Stromal cell of bone marrow (primary cell): ENCODE measurements around the gene LSS.
"Not testable (repeated sequence)": the region's sequence is repeated elsewhere in the genome, so short reads cannot be mapped to it uniquely, and the experiment has no call there.

Experiments
- DNase-seq: peaks from one replicate; pipeline ENCODE4 v3.0.0-alpha.2; 2012; ENCODE audit warnings: low read depth

LSS gene

GRCh38 chr21:46245213-46245915 is 16.8 kb upstream of the LSS start:
- no peak for DNase-seq

- DNase-seq = no peak
Measured at GRCh38 chr21:46244602-46245001, 16.0 kb upstream of the LSS start.

- DNase-seq = no peak
Measured at GRCh38 chr21:46243960-46244361, 15.4 kb upstream of the LSS start.

GRCh38 chr21:46243325-46243724 is 14.8 kb upstream of the LSS start:
- DNase-seq = no peak

GRCh38 chr21:46241577-46241976 is 13.0 kb upstream of the LSS start:
- DNase-seq = not testable (repeated sequence)

GRCh38 chr21:46239817-46240325 is 11.3 kb upstream of the LSS start:
- no peak for DNase-seq

GRCh38 chr21:46237474-46237873 is 8.9 kb upstream of the LSS start:
- DNase-seq = no peak

- DNase-seq = no peak
Measured at GRCh38 chr21:46234436-46234950, 5.9 kb upstream of the LSS start.

GRCh38 chr21:46229923-46230260 is 1.3 kb upstream of the LSS start:
- DNase-seq = no peak

GRCh38 chr21:46229133-46229922 is 754 bp upstream of the LSS start:
- no peak for DNase-seq

- DNase-seq = no peak
Measured at GRCh38 chr21:46227811-46228344, 696 bp downstream of the LSS start.

- peak; percentile 21 for DNase-seq
Measured at GRCh38 chr21:46226920-46227599, 1.5 kb downstream of the LSS start.

GRCh38 chr21:46226146-46226545 is 2.4 kb downstream of the LSS start:
- no peak for DNase-seq

GRCh38 chr21:46223661-46224060 is 4.9 kb downstream of the LSS start:
- not testable (repeated sequence) for DNase-seq

GRCh38 chr21:46223217-46223616 is 5.4 kb downstream of the LSS start:
- no peak for DNase-seq

GRCh38 chr21:46222436-46223116 is 6.0 kb downstream of the LSS start:
- DNase-seq = no peak

- no peak for DNase-seq
Measured at GRCh38 chr21:46221664-46222435, 6.7 kb downstream of the LSS start.

- DNase-seq = no peak
Measured at GRCh38 chr21:46220847-46221246, 7.7 kb downstream of the LSS start.

GRCh38 chr21:46220275-46220810 is 8.2 kb downstream of the LSS start:
- DNase-seq = no peak

GRCh38 chr21:46219591-46220239 is 8.9 kb downstream of the LSS start:
- DNase-seq = no peak
